ENCODE results near the gene EYS. TPM values are rescaled to one million over a fixed set of nuclear protein-coding genes. Genes with fewer than 3 reads are reported as not detected.

Gene EYS
- total and polyA plus RNA-seq, 9 of the 15 experiments (the other 6 are each of a cell fraction or from before 2014, with no cell fraction given) = 0.03 to 0.36 (median 0.10) TPM; not detected in 2

DNA sequence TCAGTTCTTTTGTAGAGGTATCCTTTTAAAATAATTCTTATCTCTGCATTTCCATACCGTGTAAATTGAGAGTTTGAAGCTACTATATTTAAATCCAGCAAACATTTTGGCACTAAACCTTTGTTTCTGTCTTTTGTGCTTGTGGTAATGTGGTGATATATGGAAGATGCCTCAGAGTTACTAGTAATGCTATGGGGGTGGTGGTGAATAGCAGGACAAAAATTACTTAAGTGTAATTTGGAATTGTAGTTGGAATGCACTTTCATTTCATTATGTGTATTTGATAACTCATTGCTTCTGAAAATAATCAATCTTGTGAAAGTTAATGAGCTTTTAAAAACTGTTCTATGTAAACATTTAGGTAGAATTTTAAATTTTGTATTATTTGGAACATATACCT is 1666.9 kb downstream of the EYS start:
- no peak for FAIRE-seq
- POLR2A ChIA-PET = no interaction called here
- in situ Hi-C loops (cut with MboI) = no loop called here

More for the DNA sequence above, 1666.9 kb downstream of the EYS start:
- Histone ChIP-seq H2AFZ (ENCODE audit: low read depth, low read length) (no peak overlapping the region), H3K4me2 (ENCODE audit: insufficient read depth, low read length) (no peak overlapping the region), H4K20me1 (replicated peaks; ENCODE audit: control insufficient read depth, insufficient read depth, low read length) (no peaks in the 10 kb centered on the region), H3K9ac (ENCODE audit: insufficient read depth in 1 of 2, low read depth in 2 of 2, low read length in 2 of 2) (no peak overlapping the region), H3K27ac (ENCODE audit: extremely low read depth, low read depth, low read length) (no peak overlapping the region), H3K27me3 (ENCODE audit: control insufficient read depth in 2 of 2, insufficient read depth in 2 of 2, low read length in 2 of 2) (no peaks in the 10 kb centered on the region), H3K4me3 (no peak overlapping the region), H3K79me2 (ENCODE audit: control insufficient read depth, insufficient read depth, low read length) (no peaks in the 10 kb centered on the region), H3K9me1 (ENCODE audit: control insufficient read depth, insufficient read depth, low read length) (no peaks in the 10 kb centered on the region), H3K9me3 (replicated peaks; ENCODE audit: control insufficient read depth, insufficient read depth, low read depth, low read length) (no peaks in the 10 kb centered on the region), H3K36me3 (ENCODE audit: control insufficient read depth, insufficient read depth, low read length) (no peaks in the 10 kb centered on the region), H3K4me1 (replicated peaks in 1 of 2; ENCODE audit: control insufficient read depth in 2 of 2, insufficient read depth in 2 of 2, low read length in 2 of 2) (no peaks in the 10 kb centered on the region)
- 0% methylated on average over 1 of the region's 1 CpG for WGBS (ENCODE audit: insufficient coverage, low coverage, missing lambda C conversion rate)
- TF ChIP-seq STAG1 (CRISPR knock-in tag; IDR thresholded peaks at IDR 0.05; ENCODE audit: borderline replicate concordance) (no peak), PHF8 (IDR thresholded peaks at IDR 0.05; ENCODE audit: borderline replicate concordance, low read length) (no peak), YY1 (IDR thresholded peaks at IDR 0.05; ENCODE audit: borderline replicate concordance in 1 of 3, control insufficient read depth in 1 of 3, extremely low read depth in 1 of 3, insufficient read depth in 3 of 3, insufficient read length in 1 of 3, insufficient replicate concordance in 2 of 3, low read depth in 1 of 3, low read length in 2 of 3) (no peak), ZBTB7A (IDR thresholded peaks at IDR 0.05; ENCODE audit: borderline replicate concordance, control insufficient read depth, low read depth, low read length) (no peak), ZBTB17 (CRISPR knock-in tag; IDR thresholded peaks at IDR 0.05) (no peak), ILK (tag; IDR thresholded peaks at IDR 0.05; ENCODE audit: borderline replicate concordance, low read depth) (no peak)
- TF ChIP-seq, protein P1, sequence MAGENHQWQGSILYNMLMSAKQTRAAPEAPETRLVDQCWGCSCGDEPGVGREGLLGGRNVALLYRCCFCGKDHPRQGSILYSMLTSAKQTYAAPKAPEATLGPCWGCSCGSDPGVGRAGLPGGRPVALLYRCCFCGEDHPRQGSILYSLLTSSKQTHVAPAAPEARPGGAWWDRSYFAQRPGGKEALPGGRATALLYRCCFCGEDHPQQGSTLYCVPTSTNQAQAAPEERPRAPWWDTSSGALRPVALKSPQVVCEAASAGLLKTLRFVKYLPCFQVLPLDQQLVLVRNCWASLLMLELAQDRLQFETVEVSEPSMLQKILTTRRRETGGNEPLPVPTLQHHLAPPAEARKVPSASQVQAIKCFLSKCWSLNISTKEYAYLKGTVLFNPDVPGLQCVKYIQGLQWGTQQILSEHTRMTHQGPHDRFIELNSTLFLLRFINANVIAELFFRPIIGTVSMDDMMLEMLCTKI (IDR thresholded peaks at IDR 0.05; ENCODE audit: partially characterized antibody) = no peak
- TF ChIP-seq, protein P2, sequence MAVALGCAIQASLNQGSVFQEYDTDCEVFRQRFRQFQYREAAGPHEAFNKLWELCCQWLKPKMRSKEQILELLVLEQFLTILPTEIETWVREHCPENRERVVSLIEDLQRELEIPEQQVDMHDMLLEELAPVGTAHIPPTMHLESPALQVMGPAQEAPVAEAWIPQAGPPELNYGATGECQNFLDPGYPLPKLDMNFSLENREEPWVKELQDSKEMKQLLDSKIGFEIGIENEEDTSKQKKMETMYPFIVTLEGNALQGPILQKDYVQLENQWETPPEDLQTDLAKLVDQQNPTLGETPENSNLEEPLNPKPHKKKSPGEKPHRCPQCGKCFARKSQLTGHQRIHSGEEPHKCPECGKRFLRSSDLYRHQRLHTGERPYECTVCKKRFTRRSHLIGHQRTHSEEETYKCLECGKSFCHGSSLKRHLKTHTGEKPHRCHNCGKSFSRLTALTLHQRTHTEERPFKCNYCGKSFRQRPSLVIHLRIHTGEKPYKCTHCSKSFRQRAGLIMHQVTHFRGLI (CRISPR knock-in tag; IDR thresholded peaks at IDR 0.05) = no peak
- no TSS peak for BruUV-seq (replicated peaks)
- no peak for DNase-seq (ENCODE audit: extremely low read depth in 1 of 4, low spot score in 3 of 4)
- CTCF ChIA-PET (ENCODE audit: low intra/inter-chr PET ratio) = no interaction called here
- ATAC-seq = no peak
- intact Hi-C loops (cut with micrococcal nuclease) = no loop called here
